ENCODE measurements around the gene VPS8. TPM values are rescaled to one million over a fixed set of nuclear protein-coding genes. Genes with fewer than 3 reads are reported as not detected.

The VPS8 gene
- total and polyA plus RNA-seq, 5 donors from 2014 or later, result 23.4 to 73.8 (median 26.9) TPM

- Mint-ChIP-seq H3K27me3 (no peaks in the 10 kb centered on the region), H3K4me1 (peaks cover 0 to 3% (median 0%) of the 10 kb centered on the region in 4 donors), H3K9me3 (peaks cover 0 to 3% (median 0%) of the 10 kb centered on the region in 7 donors), H3K36me3 (peaks cover 57% of the 10 kb centered on the region), H3K4me3 (no peak overlapping the region), H3K27ac (no peak overlapping the region)
- H3K27me3 ChIP-seq (ENCODE audit: control insufficient read depth, insufficient read depth, low read length), result no peaks in the 10 kb centered on the region
- no peak overlapping the region for H3K4me3 ChIP-seq (ENCODE audit: low read depth, low read length)
- DNase-seq, result no peak
- H3K36me3 ChIP-seq (ENCODE audit: control insufficient read depth, insufficient read depth, low read length), result peaks cover 32% of the 10 kb centered on the region
- ATAC-seq (ENCODE audit: low read depth in 2 of 2), result no peak
- no peaks in the 10 kb centered on the region for H3K9me3 ChIP-seq (ENCODE audit: control insufficient read depth in 2 of 2, low read length in 2 of 2)
- H3K27ac ChIP-seq (ENCODE audit: insufficient read depth, low read length, poor library complexity, severe bottlenecking), result no peak overlapping the region
- H3K4me1 ChIP-seq (ENCODE audit: control insufficient read depth, insufficient read depth, low read length, poor library complexity, severe bottlenecking), result no peaks in the 10 kb centered on the region
These were observed 99.6 kb downstream of the VPS8 start for GRCh38 chr3:184911570-184911969.

GRCh38 chr3:184912163-184912562 is 100.2 kb downstream of the VPS8 start:
- no peaks in the 10 kb centered on the region for H3K27me3 Mint-ChIP-seq
- no peak overlapping the region for H3K4me3 Mint-ChIP-seq
- peaks cover 62% of the 10 kb centered on the region for H3K36me3 Mint-ChIP-seq
- H3K27ac Mint-ChIP-seq, result no peak overlapping the region
- Histone ChIP-seq H3K27ac (ENCODE audit: insufficient read depth, low read length, poor library complexity, severe bottlenecking) (no peak overlapping the region), H3K4me1 (ENCODE audit: control insufficient read depth, insufficient read depth, low read length, poor library complexity, severe bottlenecking) (no peaks in the 10 kb centered on the region), H3K27me3 (ENCODE audit: control insufficient read depth, insufficient read depth, low read length) (no peaks in the 10 kb centered on the region), H3K9me3 (ENCODE audit: control insufficient read depth in 2 of 2, low read length in 2 of 2) (no peaks in the 10 kb centered on the region), H3K4me3 (ENCODE audit: low read depth, low read length) (no peak overlapping the region), H3K36me3 (ENCODE audit: control insufficient read depth, insufficient read depth, low read length) (peaks cover 38% of the 10 kb centered on the region)
- peaks cover 0 to 3% (median 0%) of the 10 kb centered on the region in 4 donors for H3K4me1 Mint-ChIP-seq
- no peak for DNase-seq
- peaks cover 0 to 3% (median 0%) of the 10 kb centered on the region in 7 donors for H3K9me3 Mint-ChIP-seq
- ATAC-seq (ENCODE audit: low read depth in 2 of 2), result no peak

- Histone ChIP-seq H3K4me3 (ENCODE audit: low read depth, low read length) (no peak overlapping the region), H3K27me3 (ENCODE audit: control insufficient read depth, insufficient read depth, low read length) (no peaks in the 10 kb centered on the region), H3K4me1 (ENCODE audit: control insufficient read depth, insufficient read depth, low read length, poor library complexity, severe bottlenecking) (no peaks in the 10 kb centered on the region), H3K36me3 (ENCODE audit: control insufficient read depth, insufficient read depth, low read length) (peaks cover 40% of the 10 kb centered on the region), H3K9me3 (ENCODE audit: control insufficient read depth in 2 of 2, low read length in 2 of 2) (no peaks in the 10 kb centered on the region), H3K27ac (ENCODE audit: insufficient read depth, low read length, poor library complexity, severe bottlenecking) (no peak overlapping the region)
- Mint-ChIP-seq H3K36me3 (peaks cover 74% of the 10 kb centered on the region), H3K4me3 (no peak overlapping the region), H3K4me1 (peaks cover 0 to 3% (median 0%) of the 10 kb centered on the region in 4 donors), H3K27ac (no peak overlapping the region), H3K9me3 (peaks cover 0 to 3% (median 0%) of the 10 kb centered on the region in 7 donors), H3K27me3 (no peaks in the 10 kb centered on the region)
- no peak for ATAC-seq (ENCODE audit: low read depth in 2 of 2)
- no peak for DNase-seq
These were observed 102.7 kb downstream of the VPS8 start for GRCh38 chr3:184914628-184915027.

GRCh38 chr3:184918750-184919149 is 106.8 kb downstream of the VPS8 start:
- Histone ChIP-seq H3K36me3 (ENCODE audit: control insufficient read depth, insufficient read depth, low read length) (peaks cover 53% of the 10 kb centered on the region), H3K27ac (ENCODE audit: insufficient read depth, low read length, poor library complexity, severe bottlenecking) (no peak overlapping the region), H3K27me3 (ENCODE audit: control insufficient read depth, insufficient read depth, low read length) (no peaks in the 10 kb centered on the region), H3K9me3 (ENCODE audit: control insufficient read depth in 2 of 2, low read length in 2 of 2) (no peaks in the 10 kb centered on the region), H3K4me3 (ENCODE audit: low read depth, low read length) (no peak overlapping the region), H3K4me1 (ENCODE audit: control insufficient read depth, insufficient read depth, low read length, poor library complexity, severe bottlenecking) (no peaks in the 10 kb centered on the region)
- DNase-seq (no peak), ATAC-seq (ENCODE audit: low read depth in 2 of 2) (no peak)
- no peak overlapping the region for H3K27ac Mint-ChIP-seq
- H3K9me3 Mint-ChIP-seq, result no peaks in the 10 kb centered on the region
- H3K4me1 Mint-ChIP-seq, result no peaks in the 10 kb centered on the region
- no peak overlapping the region for H3K4me3 Mint-ChIP-seq
- H3K36me3 Mint-ChIP-seq, result peaks cover 45% of the 10 kb centered on the region
- no peaks in the 10 kb centered on the region for H3K27me3 Mint-ChIP-seq

GRCh38 chr3:184919651-184920050 is 107.7 kb downstream of the VPS8 start:
- H3K36me3 ChIP-seq (ENCODE audit: control insufficient read depth, insufficient read depth, low read length), result peaks cover 57% of the 10 kb centered on the region
- Mint-ChIP-seq H3K9me3 (no peaks in the 10 kb centered on the region), H3K27me3 (no peaks in the 10 kb centered on the region), H3K27ac (no peak overlapping the region), H3K4me1 (no peaks in the 10 kb centered on the region), H3K36me3 (peaks cover 40% of the 10 kb centered on the region), H3K4me3 (no peak overlapping the region)
- no peaks in the 10 kb centered on the region for H3K27me3 ChIP-seq (ENCODE audit: control insufficient read depth, insufficient read depth, low read length)
- ATAC-seq (ENCODE audit: low read depth in 2 of 2), result no peak
- DNase-seq, result no peak
- no peak overlapping the region for H3K27ac ChIP-seq (ENCODE audit: insufficient read depth, low read length, poor library complexity, severe bottlenecking)
- H3K9me3 ChIP-seq (ENCODE audit: control insufficient read depth in 2 of 2, low read length in 2 of 2), result no peaks in the 10 kb centered on the region
- H3K4me3 ChIP-seq (ENCODE audit: low read depth, low read length), result no peak overlapping the region
- no peaks in the 10 kb centered on the region for H3K4me1 ChIP-seq (ENCODE audit: control insufficient read depth, insufficient read depth, low read length, poor library complexity, severe bottlenecking)

GRCh38 chr3:184924547-184924946 is 112.6 kb downstream of the VPS8 start:
- Mint-ChIP-seq H3K4me3 (peak overlapping the region in 1 of 4 donors; percentile 43), H3K27me3 (no peaks in the 10 kb centered on the region), H3K36me3 (peaks cover 30% of the 10 kb centered on the region), H3K9me3 (no peaks in the 10 kb centered on the region), H3K27ac (peak overlapping the region in 1 of 3 donors; percentile 75), H3K4me1 (no peaks in the 10 kb centered on the region)
- no peak for ATAC-seq (ENCODE audit: low read depth in 2 of 2)
- Histone ChIP-seq H3K9me3 (ENCODE audit: control insufficient read depth in 2 of 2, low read length in 2 of 2) (no peaks in the 10 kb centered on the region), H3K4me3 (ENCODE audit: low read depth, low read length) (no peak overlapping the region), H3K36me3 (ENCODE audit: control insufficient read depth, insufficient read depth, low read length) (peaks cover 72% of the 10 kb centered on the region), H3K4me1 (ENCODE audit: control insufficient read depth, insufficient read depth, low read length, poor library complexity, severe bottlenecking) (no peaks in the 10 kb centered on the region), H3K27ac (ENCODE audit: insufficient read depth, low read length, poor library complexity, severe bottlenecking) (no peak overlapping the region), H3K27me3 (ENCODE audit: control insufficient read depth, insufficient read depth, low read length) (no peaks in the 10 kb centered on the region)
- no peak for DNase-seq

GRCh38 chr3:184927796-184928315 is 115.9 kb downstream of the VPS8 start:
- H3K4me1 ChIP-seq (ENCODE audit: control insufficient read depth, insufficient read depth, low read length, poor library complexity, severe bottlenecking), result no peaks in the 10 kb centered on the region
- Mint-ChIP-seq H3K4me3 (no peak overlapping the region), H3K4me1 (no peaks in the 10 kb centered on the region), H3K9me3 (no peaks in the 10 kb centered on the region), H3K36me3 (peaks cover 48% of the 10 kb centered on the region), H3K27ac (peak overlapping the region in 1 of 3 donors; percentile 75), H3K27me3 (no peaks in the 10 kb centered on the region)
- no peaks in the 10 kb centered on the region for H3K27me3 ChIP-seq (ENCODE audit: control insufficient read depth, insufficient read depth, low read length)
- DNase-seq (no peak), ATAC-seq (ENCODE audit: low read depth in 2 of 2) (no peak)
- peaks cover 78% of the 10 kb centered on the region for H3K36me3 ChIP-seq (ENCODE audit: control insufficient read depth, insufficient read depth, low read length)
- no peaks in the 10 kb centered on the region for H3K9me3 ChIP-seq (ENCODE audit: control insufficient read depth in 2 of 2, low read length in 2 of 2)
- H3K27ac ChIP-seq (ENCODE audit: insufficient read depth, low read length, poor library complexity, severe bottlenecking), result no peak overlapping the region
- H3K4me3 ChIP-seq (ENCODE audit: low read depth, low read length), result no peak overlapping the region

GRCh38 chr3:184932777-184933176 is 120.8 kb downstream of the VPS8 start:
- Histone ChIP-seq H3K27me3 (ENCODE audit: control insufficient read depth, insufficient read depth, low read length) (no peaks in the 10 kb centered on the region), H3K4me3 (ENCODE audit: low read depth, low read length) (no peak overlapping the region), H3K4me1 (ENCODE audit: control insufficient read depth, insufficient read depth, low read length, poor library complexity, severe bottlenecking) (no peaks in the 10 kb centered on the region), H3K36me3 (ENCODE audit: control insufficient read depth, insufficient read depth, low read length) (peaks cover 62% of the 10 kb centered on the region), H3K27ac (ENCODE audit: insufficient read depth, low read length, poor library complexity, severe bottlenecking) (no peak overlapping the region), H3K9me3 (ENCODE audit: control insufficient read depth in 2 of 2, low read length in 2 of 2) (no peaks in the 10 kb centered on the region)
- peaks cover 0 to 2% (median 0%) of the 10 kb centered on the region in 4 donors for H3K4me1 Mint-ChIP-seq
- no peaks in the 10 kb centered on the region for H3K27me3 Mint-ChIP-seq
- H3K4me3 Mint-ChIP-seq, result no peak overlapping the region
- peaks cover 52% of the 10 kb centered on the region for H3K36me3 Mint-ChIP-seq
- no peaks in the 10 kb centered on the region for H3K9me3 Mint-ChIP-seq
- DNase-seq (no peak), ATAC-seq (ENCODE audit: low read depth in 2 of 2) (no peak)
- no peak overlapping the region for H3K27ac Mint-ChIP-seq

Data from CD4-positive, CD25-positive, alpha-beta regulatory T cell (primary cell).